DOHH2 (cell line): ENCODE results near the gene BRSK2.

Experiments
- H3F3A ChIP-seq: fragments of 200-600 bp; sonication (generic), shearing (Covaris generic); 2 replicates; pipeline ENCODE4 v1.6.0; 2016; ENCODE audit warnings: antibody characterized with exemption, mild to moderate bottlenecking; ENCODE audit not compliant: control insufficient read depth, insufficient read depth
- H3K27ac ChIP-seq: fragments of 200-600 bp; sonication (generic); 2 replicates; pipeline ENCODE4 v1.5.1; 2014; ENCODE audit warnings: low read depth, mild to moderate bottlenecking, low read length, moderate library complexity
- H3K27me3 ChIP-seq: fragments of 200-600 bp; sonication (generic); 2 replicates; pipeline ENCODE4 v1.6.1; 2014; ENCODE audit warnings: mild to moderate bottlenecking, low read length, mixed read lengths; ENCODE audit not compliant: control insufficient read depth
- H3K36me3 ChIP-seq: fragments of 200-600 bp; sonication (generic); 2 replicates; pipeline ENCODE4 v1.6.1; 2014; ENCODE audit warnings: mild to moderate bottlenecking, low read length, moderate library complexity, mixed read lengths; ENCODE audit not compliant: control insufficient read depth
- H3K4me1 ChIP-seq: fragments of 200-600 bp; sonication (generic); 2 replicates; pipeline ENCODE4 v1.6.1; 2014; ENCODE audit warnings: mild to moderate bottlenecking, low read length, mixed read lengths; ENCODE audit not compliant: control insufficient read depth
- H3K4me2 ChIP-seq: fragments of 200-600 bp; sonication (generic); 2 replicates; pipeline ENCODE4 v1.6.0; 2014; ENCODE audit warnings: mild to moderate bottlenecking, low read length, moderate library complexity
- H3K4me3 ChIP-seq: fragments of 200-600 bp; sonication (generic); 2 replicates; pipeline ENCODE4 v1.5.1; 2014; ENCODE audit warnings: mild to moderate bottlenecking, low read length, mixed read lengths
- H3K79me2 ChIP-seq: fragments of 200-600 bp; sonication (generic); 2 replicates; pipeline ENCODE4 v1.6.1; 2014; ENCODE audit warnings: mild to moderate bottlenecking, low read length, mixed read lengths; ENCODE audit not compliant: control insufficient read depth
- H3K9me2 ChIP-seq: fragments of 200-600 bp; sonication (generic); replicated peaks from 2 replicates; pipeline ENCODE4 v1.6.1; 2014; ENCODE audit warnings: mild to moderate bottlenecking, low read length, mixed read lengths; ENCODE audit not compliant: control insufficient read depth
- H3K9me3 ChIP-seq: fragments of 200-600 bp; sonication (generic); 2 replicates; pipeline ENCODE4 v1.6.1; 2014; ENCODE audit warnings: antibody characterized with exemption, low read length, mixed read lengths; ENCODE audit not compliant: control insufficient read depth, insufficient read depth
- H4K20me1 ChIP-seq: fragments of 200-600 bp; sonication (generic); 2 replicates; pipeline ENCODE4 v1.6.0; 2014; ENCODE audit warnings: low read depth, mild to moderate bottlenecking, antibody characterized with exemption, low read length, moderate library complexity; ENCODE audit not compliant: control insufficient read depth, insufficient read depth
- EZH2phosphoT487 ChIP-seq: fragments of 200-600 bp; sonication (generic); IDR thresholded peaks from 2 replicates; pipeline ENCODE4 v1.6.1; 2017; ENCODE audit warnings: borderline replicate concordance, mild to moderate bottlenecking, antibody characterized with exemption, low read length, moderate library complexity, mixed read lengths
- TF ChIP-seq, protein P1 (sequence below): fragments of 200-600 bp; sonication (generic); IDR thresholded peaks from one replicate; pipeline ENCODE4 v1.5.1; 2014; ENCODE audit warnings: antibody characterized with exemption, mild to moderate bottlenecking, low read depth, low read length; ENCODE audit not compliant: poor library complexity, severe bottlenecking

The BRSK2 gene

DNA sequence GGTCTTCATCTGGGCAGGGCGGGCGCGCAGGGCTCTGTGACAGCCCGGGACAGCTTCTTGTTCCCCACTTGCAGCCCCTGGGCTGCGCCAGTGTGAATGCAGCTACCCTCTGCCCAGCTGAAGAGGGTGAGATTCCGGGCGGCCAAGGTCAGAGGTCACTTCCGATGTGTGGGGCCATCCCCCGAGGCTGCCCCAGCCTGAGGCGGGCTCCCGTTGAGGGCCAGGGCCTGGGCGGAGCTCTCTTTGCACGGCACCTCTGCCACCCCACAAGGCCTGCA lies 72.9 kb downstream of the BRSK2 start:
- Histone ChIP-seq H3K36me3 (no peaks in the 10 kb centered on the region), H3F3A (no peaks in the 10 kb centered on the region), H3K9me3 (no peaks in the 10 kb centered on the region), H3K9me2 (no peaks in the 10 kb centered on the region), H4K20me1 (no peaks in the 10 kb centered on the region; the same call in 1 of the 2 replicates), H3K4me3 (no peak overlapping the region), H3K79me2 (no peaks in the 10 kb centered on the region), H3K4me2 (no peak overlapping the region), H3K27ac (no peak overlapping the region), H3K27me3 (no peaks in the 10 kb centered on the region), H3K4me1 (no peaks in the 10 kb centered on the region)
- TF ChIP-seq, protein P1, sequence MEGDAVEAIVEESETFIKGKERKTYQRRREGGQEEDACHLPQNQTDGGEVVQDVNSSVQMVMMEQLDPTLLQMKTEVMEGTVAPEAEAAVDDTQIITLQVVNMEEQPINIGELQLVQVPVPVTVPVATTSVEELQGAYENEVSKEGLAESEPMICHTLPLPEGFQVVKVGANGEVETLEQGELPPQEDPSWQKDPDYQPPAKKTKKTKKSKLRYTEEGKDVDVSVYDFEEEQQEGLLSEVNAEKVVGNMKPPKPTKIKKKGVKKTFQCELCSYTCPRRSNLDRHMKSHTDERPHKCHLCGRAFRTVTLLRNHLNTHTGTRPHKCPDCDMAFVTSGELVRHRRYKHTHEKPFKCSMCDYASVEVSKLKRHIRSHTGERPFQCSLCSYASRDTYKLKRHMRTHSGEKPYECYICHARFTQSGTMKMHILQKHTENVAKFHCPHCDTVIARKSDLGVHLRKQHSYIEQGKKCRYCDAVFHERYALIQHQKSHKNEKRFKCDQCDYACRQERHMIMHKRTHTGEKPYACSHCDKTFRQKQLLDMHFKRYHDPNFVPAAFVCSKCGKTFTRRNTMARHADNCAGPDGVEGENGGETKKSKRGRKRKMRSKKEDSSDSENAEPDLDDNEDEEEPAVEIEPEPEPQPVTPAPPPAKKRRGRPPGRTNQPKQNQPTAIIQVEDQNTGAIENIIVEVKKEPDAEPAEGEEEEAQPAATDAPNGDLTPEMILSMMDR: no peak
- TF ChIP-seq EZH2phosphoT487: no peak

DNA sequence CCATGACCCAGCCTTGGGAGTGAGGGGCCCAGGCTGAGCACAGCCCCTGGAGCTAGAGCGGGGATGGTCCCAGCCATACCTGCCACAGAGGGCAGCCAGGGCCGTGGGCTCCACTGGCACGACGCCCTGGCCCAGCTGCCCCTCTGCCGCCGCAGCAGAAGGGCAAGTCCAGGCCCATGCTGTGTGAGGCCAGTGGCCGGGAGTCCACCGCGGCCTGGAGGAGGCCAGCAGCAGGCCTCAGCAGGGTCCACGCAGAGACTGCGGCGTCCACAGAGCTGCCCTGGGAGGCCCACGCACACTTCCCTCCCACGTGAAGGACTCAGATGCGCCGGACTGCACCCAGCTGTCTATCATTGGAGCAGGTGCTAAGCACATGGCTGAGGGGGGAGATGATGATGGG lies 73.3 kb downstream of the BRSK2 start:
- Histone ChIP-seq H3K4me3 (no peak overlapping the region), H3K4me1 (no peaks in the 10 kb centered on the region), H3K79me2 (no peaks in the 10 kb centered on the region), H4K20me1 (no peaks in the 10 kb centered on the region; the same call in 1 of the 2 replicates), H3K27me3 (no peaks in the 10 kb centered on the region), H3K36me3 (no peaks in the 10 kb centered on the region), H3K9me2 (no peaks in the 10 kb centered on the region), H3K4me2 (no peak overlapping the region), H3K27ac (no peak overlapping the region), H3K9me3 (no peaks in the 10 kb centered on the region), H3F3A (no peaks in the 10 kb centered on the region)
- TF ChIP-seq EZH2phosphoT487: no peak
- TF ChIP-seq, protein P1: no peak

DNA sequence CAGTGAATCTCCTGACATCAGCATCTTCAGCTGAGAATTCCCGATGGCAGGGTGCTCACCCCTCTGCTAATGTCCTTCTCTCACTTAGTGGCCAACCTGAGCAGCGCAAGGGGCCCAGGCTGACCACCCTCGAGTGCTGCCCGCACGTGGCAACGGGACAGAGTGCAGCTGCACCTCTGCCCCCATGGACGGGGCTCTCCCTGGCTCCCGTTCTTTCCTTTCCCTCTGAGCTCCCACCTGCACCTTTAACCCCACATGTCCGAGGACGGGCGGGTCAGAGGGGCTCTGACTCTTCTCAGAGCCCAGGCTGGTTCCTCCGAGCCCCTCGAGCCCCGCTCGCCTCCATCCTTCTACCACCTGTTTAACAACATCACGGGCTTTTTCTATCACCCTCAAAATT lies 77.0 kb downstream of the BRSK2 start:
- no peaks in the 10 kb centered on the region for H3K79me2 ChIP-seq
- no peak overlapping the region for H3K4me2 ChIP-seq
- H3K27me3 ChIP-seq: no peaks in the 10 kb centered on the region
- no peaks in the 10 kb centered on the region for H3K36me3 ChIP-seq
- no peaks in the 10 kb centered on the region; the same call in 1 of the 2 replicates for H4K20me1 ChIP-seq
- no peaks in the 10 kb centered on the region for H3F3A ChIP-seq
- no peaks in the 10 kb centered on the region for H3K9me3 ChIP-seq
- TF ChIP-seq, protein P1: no peak
- no peak for TF ChIP-seq EZH2phosphoT487
- no peak overlapping the region for H3K27ac ChIP-seq
- no peaks in the 10 kb centered on the region for H3K9me2 ChIP-seq
- no peak overlapping the region for H3K4me3 ChIP-seq
- H3K4me1 ChIP-seq: no peaks in the 10 kb centered on the region

DNA sequence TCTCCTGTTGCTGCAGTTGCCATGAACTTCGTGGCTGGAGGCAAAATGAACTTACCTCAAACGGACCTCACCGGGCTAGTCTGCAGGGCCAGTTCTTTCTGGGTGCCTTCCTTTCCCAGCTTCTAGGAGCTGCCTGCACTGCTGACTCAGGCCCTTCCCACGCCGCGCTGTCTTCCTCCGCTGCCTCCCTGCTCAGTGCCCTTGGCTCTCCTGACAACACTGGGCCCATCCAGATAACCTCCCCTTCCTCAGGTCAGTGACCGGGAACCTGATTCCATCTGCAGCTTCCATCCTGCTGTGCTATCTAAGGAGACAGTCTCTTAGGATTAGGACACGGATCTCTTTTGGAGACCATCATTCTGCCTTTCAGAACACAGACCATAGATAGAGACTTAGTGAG lies 77.5 kb downstream of the BRSK2 start:
- Histone ChIP-seq H4K20me1 (no peaks in the 10 kb centered on the region; the same call in 1 of the 2 replicates), H3K36me3 (no peaks in the 10 kb centered on the region), H3F3A (no peaks in the 10 kb centered on the region), H3K27me3 (no peaks in the 10 kb centered on the region), H3K4me2 (no peak overlapping the region), H3K79me2 (no peaks in the 10 kb centered on the region), H3K4me1 (no peaks in the 10 kb centered on the region), H3K9me2 (no peaks in the 10 kb centered on the region), H3K27ac (no peak overlapping the region), H3K9me3 (no peaks in the 10 kb centered on the region), H3K4me3 (no peak overlapping the region)
- TF ChIP-seq, protein P1: no peak
- no peak for TF ChIP-seq EZH2phosphoT487
